ENCODE measurements around the gene TUBA1B.
A peak's percentile ranks its signal among the peaks of the same experiment; 100 is the strongest.

The TUBA1B gene

GRCh38 chr12:49146406-49146805 lies 15.2 kb upstream of the TUBA1B start:
- Histone ChIP-seq H3K9me3 (ENCODE audit: control insufficient read depth, insufficient read depth, low read depth, low read length) (no peaks in the 10 kb centered on the region), H3K27ac (ENCODE audit: extremely low read depth, low read depth, low read length) (no peak overlapping the region), H3K4me3 (ENCODE audit: low read depth, low read length) (no peak overlapping the region), H3K4me1 (ENCODE audit: control insufficient read depth, insufficient read depth, low read length) (no peaks in the 10 kb centered on the region), H3K36me3 (ENCODE audit: control insufficient read depth in 2 of 2, insufficient read depth in 1 of 2, low read length in 2 of 2) (no peaks in the 10 kb centered on the region; a peak in 1 of 3 replicates)
- CTCF ChIA-PET, result interaction anchor here (0.6 to 1.2 kb wide), 3 partner anchors 83 to 362 kb away, joined by 3 read pairs; no protein-coding TSS in a partner anchor
- POLR2A ChIA-PET, result interaction anchor here (2.3 kb wide), 1 partner anchor 16 kb away, joined by 12 read pairs; the partner anchor contains the start of gene TUBA1B
- TF ChIP-seq REPIN1 (tag by site-specific recombination; IDR thresholded peaks at IDR 0.05; ENCODE audit: low read depth), result no peak
- no peak for TF ChIP-seq ZEB2 (tag by site-specific recombination; IDR thresholded peaks at IDR 0.05)
- peak; percentile 93 for TF ChIP-seq ZNF184 (tag by site-specific recombination; IDR thresholded peaks at IDR 0.05)
- TF ChIP-seq ZNF114 (tag by site-specific recombination; IDR thresholded peaks at IDR 0.05), result no peak
- no peak for TF ChIP-seq ZNF335 (tag by site-specific recombination; conservative IDR thresholded peaks at IDR 0.05)

DNA sequence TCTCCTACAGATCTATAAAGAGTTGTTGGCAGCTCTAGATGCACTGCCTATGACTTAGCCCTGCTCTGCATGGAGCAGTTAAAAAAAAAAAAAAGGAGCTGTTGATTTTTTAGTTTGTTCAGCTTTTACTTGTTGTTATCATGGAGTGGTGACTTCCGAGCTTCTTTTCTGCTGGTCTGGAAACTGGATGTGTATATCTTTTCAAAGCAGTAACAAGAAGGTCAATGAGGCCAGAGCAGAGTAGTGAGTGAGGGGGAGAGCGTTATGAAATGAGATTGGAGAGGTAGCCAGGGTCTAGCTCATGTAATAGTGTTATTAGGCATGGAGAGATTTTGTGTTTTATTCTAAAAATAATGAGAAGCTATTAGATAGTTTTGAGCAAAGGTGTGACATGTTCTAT lies 13.2 kb upstream of the TUBA1B start:
- ChIA-PET CTCF (interaction anchor here (0.6 to 1.0 kb wide), 2 partner anchors 13 to 161 kb away, joined by 3 to 4 read pairs; partner anchors contain the start of gene TUBA1B), POLR2A (interaction anchor here (4.2 kb wide), 1 partner anchor 13 kb away, joined by 23 read pairs; the partner anchor contains the start of gene TUBA1B)
- H3K36me3 ChIP-seq (ENCODE audit: control insufficient read depth in 2 of 2, insufficient read depth in 1 of 2, low read length in 2 of 2), result no peaks in the 10 kb centered on the region; a peak in 1 of 3 replicates
- no peak for TF ChIP-seq ZNF18 (tag by site-specific recombination; IDR thresholded peaks at IDR 0.05)
- TF ChIP-seq ZNF843 (tag by site-specific recombination; IDR thresholded peaks at IDR 0.05), result no peak
- TF ChIP-seq ZNF529 (tag by site-specific recombination; IDR thresholded peaks at IDR 0.05; ENCODE audit: insufficient replicate concordance), result no peak
- TF ChIP-seq ZNF701 (tag by site-specific recombination; IDR thresholded peaks at IDR 0.05), result no peak
- no peak for TF ChIP-seq ZBTB7A (tag by site-specific recombination; IDR thresholded peaks at IDR 0.05; ENCODE audit: low read depth)
- no peak for TF ChIP-seq ZBTB44 (tag by site-specific recombination; IDR thresholded peaks at IDR 0.05)
- no peak for TF ChIP-seq SP2 (tag by site-specific recombination; IDR thresholded peaks at IDR 0.05)
- no peak for TF ChIP-seq HIC1 (tag by site-specific recombination; IDR thresholded peaks at IDR 0.05)
- TF ChIP-seq ZNF473 (tag by site-specific recombination; IDR thresholded peaks at IDR 0.05), result no peak
- no peak for TF ChIP-seq BCL6B (tag by site-specific recombination; IDR thresholded peaks at IDR 0.05)
- no peak for TF ChIP-seq TRIM28 (IDR thresholded peaks at IDR 0.05; ENCODE audit: borderline replicate concordance, low read length)
- no peak for TF ChIP-seq KLF7 (tag by site-specific recombination; IDR thresholded peaks at IDR 0.05; ENCODE audit: borderline replicate concordance)
- TF ChIP-seq ZNF658 (tag by site-specific recombination; IDR thresholded peaks at IDR 0.05), result no peak
- TF ChIP-seq ZNF664 (tag by site-specific recombination; IDR thresholded peaks at IDR 0.05), result no peak
- TF ChIP-seq ZNF350 (tag by site-specific recombination; IDR thresholded peaks at IDR 0.05), result no peak
- TF ChIP-seq ZNF521 (tag by site-specific recombination; IDR thresholded peaks at IDR 0.05), result no peak
- no peak for TF ChIP-seq ZNF555 (tag by site-specific recombination; conservative IDR thresholded peaks at IDR 0.05)
- TF ChIP-seq GLI4 (tag by site-specific recombination; IDR thresholded peaks at IDR 0.05), result no peak
- no peak overlapping the region for H3K27ac ChIP-seq (ENCODE audit: extremely low read depth, low read depth, low read length)
- H3K9me3 ChIP-seq (ENCODE audit: control insufficient read depth, insufficient read depth, low read depth, low read length), result no peaks in the 10 kb centered on the region
- no peaks in the 10 kb centered on the region for H3K4me1 ChIP-seq (ENCODE audit: control insufficient read depth, insufficient read depth, low read length)
- H3K4me3 ChIP-seq (ENCODE audit: low read depth, low read length), result no peak overlapping the region
